Kidney (tissue), 14 donors: ENCODE measurements around the gene FAM221B. TPM values are rescaled to one million over a fixed set of nuclear protein-coding genes. Genes with fewer than 3 reads are reported as not detected.

Source experiments
- DNase-seq, 5 donors: peaks; one replicate each; pipeline ENCODE4 v3.0.0-alpha.2; 2013 to 2020
- FAIRE-seq: peaks from 2 replicates; lab custom pipeline; 2012; peaks lifted over from hg19 to GRCh38; lab: Jason Lieb, UNC
- H3K27ac ChIP-seq, 2 donors: one replicate each; pipeline ENCODE4 v1.7.0; 2013; ENCODE audit warnings: low read depth in 2 of 2, low read length in 2 of 2, inconsistent platforms in 1 of 2
- H3K27me3 ChIP-seq: one replicate; pipeline ENCODE4 v1.7.1; 2013; ENCODE audit warnings: low read length, inconsistent platforms; ENCODE audit not compliant: control insufficient read depth, insufficient read depth
- H3K36me3 ChIP-seq, 3 donors: one replicate each; pipeline versions ENCODE4 v1.7.0 to v1.7.1; 2013; ENCODE audit warnings: low read length in 3 of 3, control low read depth in 1 of 3, inconsistent platforms in 1 of 3; ENCODE audit not compliant: insufficient read depth in 3 of 3, control insufficient read depth in 2 of 3
- H3K4me1 ChIP-seq, 3 donors: one replicate each; pipeline versions ENCODE4 v1.7.0 to v1.7.1; 2013; ENCODE audit warnings: low read length in 3 of 3, inconsistent platforms in 1 of 3, low read depth in 1 of 3; ENCODE audit not compliant: control insufficient read depth in 2 of 3, insufficient read depth in 2 of 3
- H3K4me3 ChIP-seq, 3 donors: one replicate each; pipeline versions ENCODE4 v1.7.0 to v1.8.1; 2013; ENCODE audit warnings: low read length in 3 of 3, control low read depth in 1 of 3, inconsistent platforms in 1 of 3
- H3K9ac ChIP-seq, 3 donors: one replicate each; pipeline versions ENCODE4 v1.7.0 to v1.7.1; 2013; ENCODE audit warnings: low read length in 3 of 3, control low read depth in 1 of 3, inconsistent platforms in 1 of 3
- H3K9me3 ChIP-seq, 3 donors: one replicate each; pipeline versions ENCODE4 v1.7.0 to v1.7.1; 2013; ENCODE audit warnings: low read length in 3 of 3, control low read depth in 1 of 3, inconsistent platforms in 1 of 3; ENCODE audit not compliant: control insufficient read depth in 2 of 3, insufficient read depth in 1 of 3
- CTCF ChIP-seq: IDR thresholded peaks from 3 replicates; pipeline ENCODE4 v1.5.1; 2012; ENCODE audit warnings: mild to moderate bottlenecking, moderate library complexity, borderline replicate concordance; ENCODE audit not compliant: insufficient read depth; ENCODE audit errors: extremely low read depth
- intact Hi-C: fragments of 100-400 bp; cut with DNase I; formaldehyde crosslinking; loops from one replicate; pipeline ENCODE4 v1.11.1; 2022
- polyA plus RNA-seq: library from polyadenylated mRNA; stranded (reverse); fragments of 350-450 nt; fragmentation: Illumina TruSeq; extraction: RNeasy Lipid Tissue Mini Kit (QIAGEN cat#74804); gene quantifications from one replicate; pipeline ENCODE4 v1.2.3, GENCODE V29; 2014; ENCODE audit warnings: low read depth, low replicate concordance; ENCODE audit not compliant: insufficient read depth
- total RNA-seq: library from RNA; stranded (reverse); fragmentation: NEBNext Ultra II Directional; extraction: Animal tissue kit (Norgen Biotek cat#: 25700); gene quantifications from one replicate; pipeline ENCODE4 v1.2.1, GENCODE V29; 2021
- donor health status: control.
- donor health status: control.
- donor health status: control.
- donor health status: control.
- donor health status: control.
- donor health status: DM: yes; HTN: yes; CAD: no.
- donor health status: Normal renal cell carcinoma (clear cell type).

FAM221B gene
- total and polyA plus RNA-seq, 2 donors from 2014 or later = not detected

- FAIRE-seq = no peak
- Histone ChIP-seq H3K9ac (no peak overlapping the region), H3K4me3 (no peak overlapping the region), H3K4me1 (peaks cover 0 to 5% (median 0%) of the 10 kb centered on the region in 3 donors), H3K36me3 (no peaks in the 10 kb centered on the region), H3K27me3 (no peaks in the 10 kb centered on the region), H3K9me3 (no peaks in the 10 kb centered on the region), H3K27ac (no peak overlapping the region)
- DNase-seq = no peak
- intact Hi-C loops = no loop called here
- TF ChIP-seq CTCF = no peak
Measured at GRCh38 chr9:35795695-35796094, 32.8 kb downstream of the FAM221B start.

GRCh38 chr9:35793461-35793860 lies 35.1 kb downstream of the FAM221B start:
- Histone ChIP-seq H3K9ac (no peak overlapping the region), H3K27me3 (no peaks in the 10 kb centered on the region), H3K27ac (no peak overlapping the region), H3K9me3 (no peaks in the 10 kb centered on the region), H3K4me3 (no peak overlapping the region), H3K4me1 (peaks cover 0 to 9% (median 3%) of the 10 kb centered on the region in 3 donors), H3K36me3 (no peaks in the 10 kb centered on the region)
- DNase-seq (no peak), FAIRE-seq (no peak)
- no peak for TF ChIP-seq CTCF
- intact Hi-C loops = loop anchor here (5.0 kb wide), 1 partner anchor 89 kb away; no protein-coding TSS in a partner anchor

GRCh38 chr9:35792826-35793225 lies 35.7 kb downstream of the FAM221B start:
- no peak for TF ChIP-seq CTCF
- Histone ChIP-seq H3K27ac (no peak overlapping the region), H3K4me1 (peaks cover 0 to 9% (median 3%) of the 10 kb centered on the region in 3 donors), H3K27me3 (no peaks in the 10 kb centered on the region), H3K9ac (no peak overlapping the region), H3K36me3 (no peaks in the 10 kb centered on the region), H3K4me3 (no peak overlapping the region), H3K9me3 (no peaks in the 10 kb centered on the region)
- DNase-seq (no peak), FAIRE-seq (no peak)
- intact Hi-C loops = loop anchor here (5.0 kb wide), 1 partner anchor 89 kb away; no protein-coding TSS in a partner anchor
